ENCODE results near the gene MTUS2.

The MTUS2 gene

DNA sequence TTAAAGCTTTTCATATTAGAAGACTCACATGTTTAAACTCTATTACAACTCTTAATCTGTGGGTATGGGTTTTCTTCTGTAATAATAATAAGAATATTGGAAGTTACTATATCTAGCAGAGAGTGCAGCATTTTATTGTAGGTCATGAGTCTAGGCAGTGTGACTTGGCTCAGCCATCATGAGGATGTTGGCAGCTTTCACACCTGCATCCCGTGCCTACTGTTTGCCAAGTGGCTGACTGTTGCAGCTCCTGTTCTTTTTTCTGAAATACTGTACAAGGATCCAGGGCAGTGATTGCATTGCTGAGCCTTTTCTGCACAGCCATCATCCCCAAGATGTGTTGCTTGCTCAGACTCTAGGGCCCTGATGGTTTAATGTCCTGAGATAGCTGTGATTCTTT lies 47.4 kb downstream of the MTUS2 start:
- no peak overlapping the region for H3K27ac ChIP-seq (ENCODE audit: low read length)
- no peaks in the 10 kb centered on the region for H3K36me3 ChIP-seq (ENCODE audit: insufficient read depth, low read length)
- H2AFZ ChIP-seq (ENCODE audit: low read depth, low read length): no peak overlapping the region
- H4K20me1 ChIP-seq (ENCODE audit: insufficient read depth, low read length): no peaks in the 10 kb centered on the region
- no peaks in the 10 kb centered on the region for H3K79me2 ChIP-seq (ENCODE audit: insufficient read depth, low read length)
- TF ChIP-seq, protein P1, sequence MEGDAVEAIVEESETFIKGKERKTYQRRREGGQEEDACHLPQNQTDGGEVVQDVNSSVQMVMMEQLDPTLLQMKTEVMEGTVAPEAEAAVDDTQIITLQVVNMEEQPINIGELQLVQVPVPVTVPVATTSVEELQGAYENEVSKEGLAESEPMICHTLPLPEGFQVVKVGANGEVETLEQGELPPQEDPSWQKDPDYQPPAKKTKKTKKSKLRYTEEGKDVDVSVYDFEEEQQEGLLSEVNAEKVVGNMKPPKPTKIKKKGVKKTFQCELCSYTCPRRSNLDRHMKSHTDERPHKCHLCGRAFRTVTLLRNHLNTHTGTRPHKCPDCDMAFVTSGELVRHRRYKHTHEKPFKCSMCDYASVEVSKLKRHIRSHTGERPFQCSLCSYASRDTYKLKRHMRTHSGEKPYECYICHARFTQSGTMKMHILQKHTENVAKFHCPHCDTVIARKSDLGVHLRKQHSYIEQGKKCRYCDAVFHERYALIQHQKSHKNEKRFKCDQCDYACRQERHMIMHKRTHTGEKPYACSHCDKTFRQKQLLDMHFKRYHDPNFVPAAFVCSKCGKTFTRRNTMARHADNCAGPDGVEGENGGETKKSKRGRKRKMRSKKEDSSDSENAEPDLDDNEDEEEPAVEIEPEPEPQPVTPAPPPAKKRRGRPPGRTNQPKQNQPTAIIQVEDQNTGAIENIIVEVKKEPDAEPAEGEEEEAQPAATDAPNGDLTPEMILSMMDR (IDR thresholded peaks at IDR 0.05; ENCODE audit: borderline replicate concordance, extremely low read depth, low read length, poor library complexity, severe bottlenecking): no peak
- TF ChIP-seq EZH2 (IDR thresholded peaks at IDR 0.05; ENCODE audit: borderline replicate concordance, low read depth, low read length, severe bottlenecking): no peak
- H3K9me3 ChIP-seq (ENCODE audit: insufficient read depth, low read length, severe bottlenecking): peaks cover 9% of the 10 kb centered on the region
- H3K27me3 ChIP-seq (ENCODE audit: insufficient read depth, low read length, poor library complexity): no peaks in the 10 kb centered on the region
- no peak overlapping the region for H3K4me2 ChIP-seq (ENCODE audit: insufficient read depth, low read length)
- no peak overlapping the region for H3K4me3 ChIP-seq (ENCODE audit: low read depth in 1 of 2, low read length in 2 of 2)
- DNase-seq (no peak), ATAC-seq (ENCODE audit: insufficient read depth, low read depth) (no peak)
- H3K9ac ChIP-seq (ENCODE audit: low read depth, low read length): no peak overlapping the region
- H3K4me1 ChIP-seq (ENCODE audit: insufficient read depth, low read length): no peaks in the 10 kb centered on the region

DNA sequence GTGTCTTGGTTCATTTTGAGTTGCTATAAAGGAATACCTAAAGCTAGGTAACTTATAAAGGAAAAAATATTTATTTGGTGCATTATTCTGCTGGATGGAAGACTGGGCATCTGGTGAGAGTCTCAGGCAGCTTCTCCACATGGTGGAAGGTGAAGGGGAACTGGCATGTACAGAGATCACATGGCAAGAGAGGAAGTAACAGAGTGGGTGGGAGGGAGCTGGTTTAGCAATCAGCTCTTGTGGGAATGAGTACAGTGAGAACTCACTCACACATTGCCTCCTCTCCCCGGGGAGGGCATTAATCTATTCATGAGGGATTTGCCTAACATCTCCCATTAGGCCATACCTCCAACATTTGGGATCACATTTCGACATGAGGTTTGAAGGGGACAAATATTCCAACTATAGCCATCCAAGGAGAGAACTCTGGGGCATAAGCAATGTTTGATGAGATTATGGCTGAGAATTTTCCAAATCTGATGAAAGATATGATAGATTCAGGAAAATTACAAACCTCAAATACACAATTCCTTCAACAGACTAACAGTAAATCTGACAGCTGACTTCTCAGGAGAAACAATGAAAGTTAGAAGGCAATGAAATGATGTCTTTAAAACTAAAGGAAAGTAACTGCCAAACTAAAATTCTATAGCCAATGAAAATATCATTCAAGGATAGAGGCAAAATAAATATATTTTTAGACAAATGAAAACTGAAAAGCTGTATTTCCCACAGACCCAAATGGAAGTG lies 52.5 kb downstream of the MTUS2 start:
- Histone ChIP-seq H3K27ac (ENCODE audit: low read length) (no peak overlapping the region), H3K27me3 (ENCODE audit: insufficient read depth, low read length, poor library complexity) (no peaks in the 10 kb centered on the region), H3K36me3 (ENCODE audit: insufficient read depth, low read length) (no peaks in the 10 kb centered on the region), H3K4me1 (ENCODE audit: insufficient read depth, low read length) (no peaks in the 10 kb centered on the region), H3K79me2 (ENCODE audit: insufficient read depth, low read length) (no peaks in the 10 kb centered on the region), H2AFZ (ENCODE audit: low read depth, low read length) (no peak overlapping the region), H3K9me3 (ENCODE audit: insufficient read depth, low read length, severe bottlenecking) (peaks cover 19% of the 10 kb centered on the region), H4K20me1 (ENCODE audit: insufficient read depth, low read length) (no peaks in the 10 kb centered on the region), H3K4me3 (ENCODE audit: low read depth in 1 of 2, low read length in 2 of 2) (no peak overlapping the region), H3K4me2 (ENCODE audit: insufficient read depth, low read length) (no peak overlapping the region), H3K9ac (ENCODE audit: low read depth, low read length) (no peak overlapping the region)
- ATAC-seq (ENCODE audit: insufficient read depth, low read depth): no peak
- no peak for TF ChIP-seq EZH2 (IDR thresholded peaks at IDR 0.05; ENCODE audit: borderline replicate concordance, low read depth, low read length, severe bottlenecking)
- TF ChIP-seq, protein P1 (IDR thresholded peaks at IDR 0.05; ENCODE audit: borderline replicate concordance, extremely low read depth, low read length, poor library complexity, severe bottlenecking): no peak
- DNase-seq: no peak

DNA sequence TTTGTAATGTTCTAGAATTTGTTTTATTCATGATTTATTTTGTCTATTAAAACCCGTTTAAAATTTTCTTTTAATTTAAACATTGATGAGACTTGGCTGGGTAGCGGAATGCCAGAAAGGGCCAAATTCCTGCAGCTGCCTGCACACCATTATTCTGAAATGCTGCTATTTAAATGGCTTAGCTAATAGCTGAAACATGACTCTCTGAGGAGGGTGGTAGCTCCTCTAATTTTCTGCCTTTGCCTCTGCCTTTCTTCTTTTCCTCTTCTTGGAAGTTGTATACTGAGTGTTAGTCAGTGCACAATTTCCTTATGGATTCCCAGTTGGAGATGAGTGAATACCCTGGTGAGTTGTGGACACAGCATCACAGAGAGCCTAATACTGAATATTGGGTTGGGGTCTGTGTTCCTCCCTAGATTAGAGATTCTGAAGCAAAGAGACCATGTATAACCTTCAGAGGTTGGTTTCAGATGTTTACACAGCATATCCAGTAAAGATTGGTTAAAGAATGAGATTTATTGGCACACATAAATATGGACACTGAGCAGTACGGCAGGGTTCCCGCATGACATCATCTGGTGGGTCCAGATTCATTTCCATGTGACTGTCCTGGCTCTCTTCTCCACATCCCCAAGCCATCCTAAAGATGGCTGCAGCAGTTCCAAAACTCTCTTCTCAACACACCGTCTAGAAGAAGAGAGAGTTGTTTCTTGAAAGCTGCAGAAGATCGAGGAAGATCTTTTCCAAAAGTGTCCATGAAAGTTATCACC lies 55.9 kb downstream of the MTUS2 start:
- Histone ChIP-seq H4K20me1 (ENCODE audit: insufficient read depth, low read length) (no peaks in the 10 kb centered on the region), H3K4me1 (ENCODE audit: insufficient read depth, low read length) (0 out of 2 replicates have a peak, but pooled peaks cover 4% of the 10 kb centered on the region), H3K27me3 (ENCODE audit: insufficient read depth, low read length, poor library complexity) (no peaks in the 10 kb centered on the region), H3K9me3 (ENCODE audit: insufficient read depth, low read length, severe bottlenecking) (peaks cover 19% of the 10 kb centered on the region), H3K27ac (ENCODE audit: low read length) (no peak overlapping the region), H3K9ac (ENCODE audit: low read depth, low read length) (no peak overlapping the region), H3K4me3 (ENCODE audit: low read depth in 1 of 2, low read length in 2 of 2) (no peak overlapping the region), H3K36me3 (ENCODE audit: insufficient read depth, low read length) (no peaks in the 10 kb centered on the region), H3K4me2 (ENCODE audit: insufficient read depth, low read length) (no peak overlapping the region), H3K79me2 (ENCODE audit: insufficient read depth, low read length) (no peaks in the 10 kb centered on the region), H2AFZ (ENCODE audit: low read depth, low read length) (no peak overlapping the region)
- TF ChIP-seq EZH2 (IDR thresholded peaks at IDR 0.05; ENCODE audit: borderline replicate concordance, low read depth, low read length, severe bottlenecking): no peak
- TF ChIP-seq, protein P1 (IDR thresholded peaks at IDR 0.05; ENCODE audit: borderline replicate concordance, extremely low read depth, low read length, poor library complexity, severe bottlenecking): no peak
- no peak for ATAC-seq (ENCODE audit: insufficient read depth, low read depth)
- no peak for DNase-seq

All from DND-41 (cell line).